Measurements from ENCODE around the gene ASB2.

- no peak for TF ChIP-seq CTCF (conservative IDR thresholded peaks at IDR 0.05)
- no peak for TF ChIP-seq EZH2 (IDR thresholded peaks at IDR 0.05; ENCODE audit: low read depth)
Observed at GRCh38 chr14:93893661-93894261, 82.6 kb downstream of the ASB2 start.

All from PC-9 (cell line).